Nucleus accumbens (tissue), 56 donors: ENCODE measurements around the gene RPL7A.
"Not testable (repeated sequence)": the region's sequence is repeated elsewhere in the genome, so short reads cannot be mapped to it uniquely, and the experiment has no call there.

ENCODE experiments used
- DNase-seq, 56 donors: peaks; one replicate each; lab custom pipeline; 2025; lab: John Stamatoyannopoulos, UW

RPL7A gene

DNA sequence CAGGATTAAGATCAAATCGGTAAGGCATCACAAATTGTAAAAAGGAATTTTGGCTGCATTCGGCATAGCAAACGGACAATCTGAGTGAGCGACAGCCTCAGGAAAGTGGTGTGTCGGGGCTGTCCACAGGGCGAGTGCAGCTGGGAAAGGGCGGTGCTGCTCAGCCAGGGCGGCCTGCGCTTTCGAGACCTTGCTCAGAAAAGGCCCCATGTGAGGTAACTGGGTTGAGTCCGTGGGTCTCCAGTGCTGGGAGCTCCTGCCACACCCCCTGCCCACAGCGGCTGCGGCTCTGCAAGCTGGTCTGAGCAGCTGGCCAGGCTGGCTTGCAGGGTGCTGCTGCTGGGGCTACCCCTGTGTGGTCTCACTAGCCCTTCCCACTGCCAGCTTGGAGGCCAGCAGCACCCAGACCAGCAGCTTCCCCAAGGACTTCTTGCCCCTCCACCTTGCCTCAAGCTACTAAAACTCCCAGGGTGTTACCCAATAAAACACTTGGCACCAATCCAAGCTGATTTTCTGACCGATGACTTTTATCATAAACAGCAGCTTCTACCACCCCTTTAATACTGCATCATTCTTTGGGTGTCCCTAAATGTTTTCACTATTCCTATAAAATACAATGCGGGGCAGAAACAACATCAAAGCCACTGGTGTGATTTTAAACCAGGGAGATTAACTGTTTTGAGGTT lies 14.5 kb downstream of the RPL7A start:
- DNase-seq: no peak

DNA sequence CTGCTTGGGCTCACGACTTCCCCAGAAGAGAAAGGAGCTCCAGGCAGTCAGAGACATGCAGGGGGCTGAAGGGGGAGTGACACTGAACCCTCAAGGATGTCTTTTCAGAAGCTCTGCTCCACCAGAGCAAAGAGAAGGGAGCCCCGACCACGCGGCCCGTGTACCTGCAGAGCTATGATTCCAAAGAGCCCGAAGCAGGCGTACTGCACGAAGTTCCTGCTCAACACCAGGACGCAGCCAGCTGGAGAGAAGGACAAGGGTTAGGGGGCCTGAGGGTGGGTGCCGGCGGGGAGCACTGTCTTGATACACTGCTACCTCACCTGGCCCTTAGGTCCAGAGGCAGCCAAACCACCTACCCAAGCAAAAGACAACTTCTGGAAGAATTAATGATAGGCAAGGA lies 18.4 kb downstream of the RPL7A start:
- no peak for DNase-seq

DNA sequence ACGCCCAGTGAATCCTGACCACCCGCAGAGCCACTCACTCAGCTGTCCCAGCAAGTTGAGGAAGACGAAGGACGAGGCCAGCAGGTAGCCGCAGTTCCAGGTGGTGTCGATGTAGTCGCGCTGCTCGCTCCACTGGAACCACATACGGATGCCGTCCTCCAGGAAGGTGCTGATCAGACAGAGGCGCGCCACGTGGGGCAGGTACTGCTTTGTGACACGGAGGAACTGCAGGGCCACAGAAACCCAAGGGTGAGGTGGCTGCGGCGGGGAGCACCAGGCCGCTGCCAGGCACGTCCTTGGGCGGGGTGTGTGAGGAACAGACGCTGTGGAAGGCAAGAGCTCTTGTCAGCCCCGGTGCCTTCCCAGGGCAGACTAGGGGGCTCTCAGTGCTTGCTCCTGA lies 19.2 kb downstream of the RPL7A start:
- DNase-seq: no peak

DNA sequence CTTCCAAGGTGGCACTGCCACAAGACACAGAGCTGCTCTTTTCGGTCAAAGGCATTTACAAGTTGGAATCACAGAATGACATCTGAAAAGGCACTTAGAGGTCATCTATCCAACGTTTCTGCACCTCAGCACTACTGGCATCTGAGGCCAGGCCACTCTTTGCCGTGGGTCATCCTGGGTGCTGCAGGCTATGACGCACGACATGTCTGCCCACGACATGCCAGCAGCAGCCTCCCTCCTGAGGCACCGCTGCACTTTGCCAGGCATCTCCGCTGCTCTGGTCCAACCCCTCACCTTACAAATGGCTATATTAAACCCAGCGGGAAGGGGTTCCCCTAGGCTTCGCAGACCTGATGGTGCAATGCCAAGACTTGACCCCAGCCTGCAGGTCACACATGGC lies 19.8 kb downstream of the RPL7A start:
- DNase-seq: no peak

DNA sequence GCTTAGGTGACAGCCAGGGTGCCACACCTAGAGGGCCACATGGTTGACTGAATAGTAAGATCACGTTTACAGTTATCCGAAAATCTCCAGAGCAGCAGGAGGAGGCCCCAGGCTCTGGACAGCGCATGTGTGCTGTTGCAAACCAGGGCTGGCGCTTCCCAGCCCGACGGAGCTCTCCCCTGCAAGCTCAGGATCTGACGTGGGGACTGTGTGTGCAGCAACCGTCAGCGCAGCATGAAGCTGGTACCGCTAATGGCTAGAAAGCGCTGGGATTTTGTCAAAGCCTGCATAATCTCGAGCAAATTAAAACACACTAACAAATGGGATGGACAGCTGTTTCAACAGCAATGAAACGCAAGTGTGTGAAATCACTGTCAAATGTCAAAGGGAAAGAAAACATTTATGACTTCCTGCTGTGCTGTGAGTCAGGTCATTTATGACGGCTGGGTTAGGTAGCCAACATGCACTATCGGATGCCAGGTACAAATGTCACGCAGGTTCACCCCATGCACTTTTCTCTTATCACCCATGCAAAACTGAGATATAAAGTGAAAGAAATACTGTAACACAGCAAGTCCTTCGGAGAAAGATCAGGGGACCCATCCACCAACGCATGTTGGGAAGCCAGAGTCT lies 20.3 kb downstream of the RPL7A start:
- DNase-seq: no peak

DNA sequence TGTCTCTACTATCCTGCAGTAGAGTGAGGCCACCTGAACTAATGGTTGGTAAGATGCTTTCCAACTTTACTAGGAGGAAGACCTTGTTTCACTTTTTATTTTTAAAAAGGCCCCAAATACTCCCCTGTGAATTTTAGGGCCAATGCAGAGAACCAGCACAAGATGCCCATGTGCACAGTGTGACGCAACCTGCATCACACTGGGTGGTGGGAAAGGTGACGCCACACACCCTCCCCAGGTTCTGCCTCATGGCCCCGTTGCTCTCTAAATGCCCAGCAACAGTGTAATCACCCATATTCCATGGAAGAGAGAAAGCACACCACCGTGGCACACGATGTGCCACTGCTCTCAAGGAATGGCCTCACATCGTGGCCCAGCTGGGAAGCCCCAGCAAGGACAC lies 21.4 kb downstream of the RPL7A start:
- DNase-seq: no peak

DNA sequence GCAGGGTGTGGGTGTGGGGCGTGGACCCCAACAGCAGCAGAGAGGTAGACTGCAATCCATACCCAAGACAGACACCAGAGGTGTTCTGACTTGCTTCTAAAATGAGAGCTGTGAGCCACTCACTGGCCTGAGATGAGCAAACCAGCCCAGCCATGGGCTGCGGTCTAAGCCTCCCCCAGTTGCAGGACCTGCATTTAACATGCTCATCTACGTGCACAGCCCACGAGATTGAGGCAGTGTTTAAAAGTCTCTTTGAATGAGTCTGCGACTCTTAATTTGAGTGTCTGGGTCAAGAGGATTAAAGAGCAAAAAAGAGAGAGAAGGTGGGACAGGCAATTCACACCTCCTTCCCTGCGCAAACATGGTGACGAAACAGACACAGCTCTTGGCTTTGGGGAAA lies 21.9 kb downstream of the RPL7A start:
- DNase-seq: no peak

DNA sequence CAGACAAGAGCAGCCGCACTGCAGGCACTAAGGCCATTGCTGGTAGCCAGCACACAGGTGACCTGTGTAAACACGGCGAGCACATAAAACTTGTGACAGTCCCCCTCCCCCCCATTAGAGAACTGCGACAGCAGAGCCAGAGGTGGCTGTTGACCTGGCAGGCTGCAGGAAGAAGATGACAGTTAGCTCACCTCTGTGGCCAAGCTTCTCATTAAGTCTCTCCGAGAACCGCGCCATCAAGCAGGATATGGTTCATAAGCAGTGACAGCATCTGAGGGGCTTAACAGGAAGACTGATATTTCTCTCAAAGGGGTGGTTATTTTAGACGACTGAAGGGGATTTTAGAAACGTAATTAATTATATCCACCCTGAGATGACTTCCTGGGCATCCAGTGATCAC lies 22.7 kb downstream of the RPL7A start:
- no peak for DNase-seq

DNA sequence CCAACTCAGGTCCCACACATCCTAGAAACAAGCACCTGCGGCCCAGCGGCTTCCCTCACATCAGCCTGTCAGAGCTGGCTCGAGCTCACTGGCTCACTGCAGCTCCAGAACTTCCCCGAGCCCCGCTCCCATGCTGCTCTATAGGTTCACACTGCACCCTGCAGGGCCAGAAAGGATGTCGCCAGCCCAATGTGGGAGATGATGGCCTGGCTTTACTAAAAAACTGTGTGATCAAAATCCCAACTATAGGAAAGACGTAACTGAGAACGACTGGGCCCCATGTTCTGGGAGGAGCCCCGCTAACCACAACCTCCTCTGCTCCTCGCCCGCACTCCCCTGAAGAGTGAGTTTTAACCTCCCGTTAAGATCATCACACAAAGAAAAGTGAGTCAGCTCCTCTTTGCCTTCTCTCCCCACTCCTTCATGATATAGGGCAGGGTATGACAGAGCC lies 23.3 kb downstream of the RPL7A start:
- DNase-seq: peak in 10 of 56 donors; percentile 12 to 42 (median 26)

DNA sequence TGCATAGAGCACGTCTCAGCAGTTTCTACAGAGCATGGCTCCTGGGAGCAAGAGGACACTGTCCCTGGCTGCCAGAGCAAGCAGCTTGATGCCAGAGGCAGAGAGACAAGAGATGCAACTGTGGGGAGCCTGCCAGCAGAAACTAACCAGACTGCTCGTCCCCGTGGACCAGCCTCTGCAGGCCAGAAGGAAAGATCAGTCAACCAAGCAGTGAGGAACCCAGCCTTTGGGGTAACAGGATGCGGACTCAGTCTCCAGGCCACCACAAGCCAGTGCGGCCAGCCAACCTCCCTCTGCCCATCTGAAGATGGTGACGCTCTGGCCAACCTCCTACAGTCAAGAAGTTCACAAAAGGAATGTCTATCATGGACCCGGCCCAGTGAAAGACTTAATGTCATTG lies 24.1 kb downstream of the RPL7A start:
- DNase-seq: no peak

DNA sequence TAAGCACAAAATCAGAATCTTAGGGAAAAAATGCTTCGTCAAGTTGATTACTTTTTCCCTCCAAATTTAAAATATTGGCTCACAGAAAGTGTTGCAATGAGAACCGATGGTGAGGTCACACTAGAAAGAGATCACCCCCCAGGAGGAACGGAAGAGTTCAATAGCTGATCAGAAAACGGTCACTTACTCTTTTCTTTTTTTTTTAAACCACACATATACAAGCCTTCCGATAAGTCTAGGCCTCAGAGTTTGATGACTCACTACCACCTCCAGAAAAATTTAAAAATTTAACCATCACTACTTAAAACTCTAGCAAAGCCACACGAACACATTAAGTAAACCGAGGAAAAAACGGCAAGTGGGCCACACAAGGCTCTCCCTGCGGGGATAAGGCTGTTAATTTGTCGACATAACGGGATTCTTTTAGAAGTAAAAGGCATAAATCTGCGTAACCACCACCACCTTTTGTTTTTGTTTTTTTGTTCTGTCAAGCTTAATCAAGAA lies 26.6 kb downstream of the RPL7A start:
- DNase-seq: no peak

DNA sequence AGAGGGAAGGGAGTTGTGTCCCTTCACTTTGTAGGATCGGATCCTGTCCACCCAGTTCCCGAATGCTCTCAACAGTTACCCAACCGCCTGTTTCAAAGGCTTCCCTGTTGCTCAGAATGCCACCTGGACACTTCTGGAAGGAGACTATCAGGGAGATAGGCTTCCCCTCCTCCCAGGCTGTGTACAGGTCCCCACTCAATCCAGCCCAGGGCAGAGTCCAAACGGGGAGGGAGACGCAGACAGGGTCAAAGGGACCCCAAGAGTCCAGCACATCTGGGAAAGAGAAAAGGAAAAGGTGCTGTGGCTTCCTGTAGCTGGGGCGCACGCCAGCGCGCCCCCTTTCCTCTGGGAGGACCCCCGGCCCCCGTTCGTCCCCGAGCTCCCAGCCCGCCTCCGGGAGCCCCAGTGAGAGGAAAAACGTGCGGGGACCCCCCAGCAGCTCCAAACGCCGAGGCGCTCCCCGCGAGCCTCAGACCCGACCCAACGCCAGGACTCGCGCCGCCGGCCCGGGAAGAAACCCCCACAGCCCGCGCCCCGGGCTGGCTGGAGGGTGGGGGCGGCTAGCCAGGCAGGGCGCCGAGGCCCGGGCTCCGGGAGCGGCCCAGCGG lies 27.2 kb downstream of the RPL7A start:
- DNase-seq: peak in 2 of 56 donors; percentile 21 to 30

DNA sequence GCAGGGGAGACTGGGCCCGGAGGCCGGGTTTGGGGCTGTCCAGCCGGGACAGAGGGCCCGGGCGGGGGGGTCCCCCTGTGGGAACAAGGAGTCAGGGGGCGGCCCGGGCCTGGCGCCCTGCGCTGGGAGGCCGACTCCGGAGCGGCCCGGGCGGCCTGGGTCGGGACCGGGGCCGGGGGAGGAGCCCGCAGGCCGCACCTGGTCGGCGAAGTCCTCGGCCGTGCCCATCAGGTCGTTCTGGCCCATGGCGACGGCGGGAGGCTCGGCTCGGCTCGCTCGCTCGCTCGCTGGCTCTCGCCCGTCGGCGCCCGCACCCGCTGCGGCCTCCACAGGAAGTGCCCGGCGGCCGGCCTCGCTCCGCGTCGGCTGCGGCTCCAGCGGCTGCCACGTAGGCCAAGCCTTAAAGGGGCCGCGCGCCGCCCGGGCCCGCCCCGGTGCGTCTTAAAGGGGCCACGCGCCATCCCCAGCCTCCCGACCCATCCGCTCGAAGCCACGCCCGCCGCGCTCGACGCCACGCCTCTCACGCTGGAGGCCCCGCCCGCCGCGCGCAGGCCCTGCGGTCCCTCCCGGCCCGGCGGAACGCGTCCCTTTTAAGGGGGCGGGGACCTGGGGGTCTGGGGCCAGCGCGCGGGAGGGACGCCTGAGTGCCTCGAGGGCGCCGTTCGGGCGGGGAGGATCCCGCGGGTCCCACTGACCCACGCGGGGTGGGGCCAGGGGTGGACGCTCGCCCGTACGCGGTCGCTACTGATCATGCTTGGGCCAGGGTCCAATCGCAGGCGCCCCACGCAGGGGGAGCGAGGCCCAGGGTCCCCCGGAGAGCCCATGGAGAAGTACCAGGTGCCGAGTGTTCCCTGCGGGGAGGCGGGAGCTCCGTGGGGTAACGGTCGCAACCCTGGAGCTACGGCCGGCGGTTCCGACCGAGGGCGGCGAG lies 28.0 kb downstream of the RPL7A start, which contains the start of the genes STKLD1 and SURF4:
TSS of gene STKLD1 (plus strand) at position 643 of the 931 bp plus-strand sequence. CDS start at position 751, 108 bp downstream.
TSS of gene SURF4 (minus strand) at position 337 of the 931 bp plus-strand sequence. CDS start at position 246, 91 bp downstream.
- peak in 55 of 56 donors; percentile 50 to 98 (median 90) for DNase-seq

DNA sequence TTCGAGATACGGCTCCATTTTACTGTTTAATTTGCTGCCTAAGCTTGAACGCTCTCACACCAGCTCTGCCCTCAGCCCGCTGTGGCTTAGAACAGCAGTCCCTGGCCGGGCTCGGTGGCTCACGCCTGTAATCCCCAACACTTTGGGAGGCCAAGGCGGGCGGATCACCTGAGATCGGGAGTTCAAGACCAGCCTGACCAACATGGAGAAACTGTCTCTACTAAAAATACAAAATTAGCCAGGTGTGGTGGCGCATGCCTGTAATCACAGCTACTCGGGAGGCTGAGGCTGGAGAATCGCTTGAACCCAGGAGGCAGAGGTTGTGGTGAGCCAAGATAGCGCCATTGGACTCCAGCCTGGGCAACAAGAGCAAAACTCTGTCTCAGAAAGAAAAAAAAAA lies 29.3 kb downstream of the RPL7A start:
- not testable (repeated sequence) for DNase-seq

DNA sequence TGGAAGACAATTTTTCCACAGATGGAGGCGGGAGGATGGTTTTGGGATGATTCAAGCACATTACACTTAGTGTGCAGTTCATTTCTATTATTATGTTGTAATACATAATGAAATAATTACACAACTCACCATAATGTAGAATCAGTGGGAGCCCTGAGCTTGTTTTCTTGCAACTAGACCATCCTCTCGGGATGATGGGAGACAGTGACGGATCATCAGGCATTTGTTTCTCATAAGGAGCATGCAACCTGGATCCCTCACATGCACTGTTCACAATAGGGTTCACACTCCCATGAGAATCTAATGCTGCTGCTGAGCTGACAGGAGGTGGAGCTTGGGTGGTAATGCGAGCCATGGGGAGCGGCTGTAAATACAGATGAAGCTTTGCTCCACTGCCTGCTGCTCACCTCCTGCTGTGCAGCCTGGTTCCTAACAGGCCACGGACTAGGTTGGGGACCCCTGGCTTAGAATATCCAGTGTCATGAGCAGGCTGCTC lies 29.8 kb downstream of the RPL7A start:
- no peak for DNase-seq

DNA sequence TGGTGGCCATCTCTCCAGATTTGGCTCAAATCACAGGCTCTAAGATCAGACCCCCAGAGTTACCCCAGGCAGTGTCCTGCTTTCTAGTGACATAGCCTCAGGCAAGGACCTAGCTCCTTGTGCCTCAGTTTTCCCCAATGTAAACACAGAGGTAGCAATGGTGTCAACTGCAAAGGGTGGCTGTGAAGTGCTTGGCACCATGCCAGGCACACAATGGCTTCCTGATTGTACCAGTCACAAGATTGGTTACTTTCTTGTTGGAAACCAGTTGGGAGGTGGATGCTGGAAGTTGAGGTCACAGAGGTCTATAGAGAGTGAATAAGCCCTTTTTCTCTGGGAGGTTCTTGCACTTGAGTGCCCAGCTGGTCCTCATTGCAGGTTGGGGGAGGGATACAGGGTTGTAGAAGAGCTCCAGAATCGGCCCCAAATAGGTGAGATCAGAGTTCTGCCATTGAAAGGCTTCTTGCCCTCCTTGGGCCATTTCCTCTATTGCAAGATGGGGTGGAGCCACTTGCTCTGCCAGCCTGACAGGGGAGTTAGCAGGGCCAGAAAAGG lies 30.5 kb downstream of the RPL7A start:
- no peak for DNase-seq

DNA sequence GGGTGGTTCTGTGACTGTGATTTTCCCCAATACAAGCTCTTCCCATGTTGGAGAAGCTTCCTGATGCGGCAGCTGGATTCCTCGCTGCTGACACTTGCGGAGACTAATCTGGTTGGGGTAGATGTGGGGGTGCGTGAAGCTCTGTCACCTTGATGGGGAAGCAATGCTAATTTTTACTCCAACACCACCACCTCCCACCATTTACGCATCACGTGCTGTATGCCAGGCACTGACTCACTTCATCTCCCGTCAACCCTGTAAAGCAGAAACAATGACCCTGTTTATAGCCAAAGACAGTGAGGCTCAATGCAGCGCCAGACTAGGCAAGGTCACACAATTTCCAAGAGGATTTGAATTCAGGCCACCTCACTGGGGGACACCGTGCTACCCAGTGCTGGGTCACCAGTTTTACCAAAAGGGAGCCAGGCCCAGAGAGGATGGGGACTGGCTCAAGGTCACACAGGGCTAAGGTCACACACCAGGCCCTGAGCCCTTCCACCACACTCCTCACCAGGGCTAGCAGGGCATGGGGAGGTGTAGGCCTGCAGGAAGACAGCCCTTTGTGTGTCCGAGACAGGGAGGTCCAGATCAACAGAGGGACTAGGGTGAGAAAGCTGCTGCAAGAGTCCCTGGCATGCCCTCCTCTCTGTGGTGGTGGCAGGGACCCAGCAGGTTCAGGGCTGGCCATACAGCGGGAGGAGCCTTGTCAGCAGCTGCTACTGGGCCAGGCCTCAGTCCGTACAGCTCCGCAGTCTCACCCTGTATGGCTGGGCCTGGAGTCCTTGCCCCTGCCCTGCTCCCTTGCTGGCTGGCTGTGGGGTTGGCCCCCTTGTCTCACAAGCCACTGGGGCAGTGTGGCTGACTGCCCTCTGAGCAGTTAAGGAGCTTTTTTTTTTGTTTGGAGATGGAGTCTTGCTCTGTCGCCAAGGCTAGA lies 31.4 kb downstream of the RPL7A start:
- DNase-seq: peak in 49 of 56 donors; percentile 9 to 83 (median 48)

DNA sequence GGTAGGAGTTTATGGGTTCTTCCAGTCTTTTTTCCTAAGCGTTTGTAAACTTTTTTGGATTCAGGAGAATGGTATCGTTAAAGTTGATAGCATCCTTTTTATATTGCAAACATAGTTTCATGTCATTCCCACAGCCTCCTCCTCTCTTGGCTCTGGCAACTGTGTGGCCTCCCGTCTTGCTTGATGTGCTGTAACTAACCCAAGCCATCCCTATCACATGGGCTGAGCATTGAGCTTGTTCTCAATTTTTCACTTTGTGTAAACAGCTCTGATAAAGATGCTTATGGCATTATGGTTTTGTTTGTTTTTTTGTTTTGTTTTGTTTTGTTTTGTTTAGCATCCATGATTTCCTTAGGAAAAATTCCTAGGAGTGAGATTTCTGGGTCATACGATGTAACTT lies 32.7 kb downstream of the RPL7A start:
- DNase-seq: no peak
